ENCODE data around the gene SSC5D. TPM values are rescaled to one million over a fixed set of nuclear protein-coding genes. Genes with fewer than 3 reads are reported as not detected.

Gene SSC5D
- total and polyA plus RNA-seq, 9 of the 15 experiments (the other 6 are each of a cell fraction or from before 2014, with no cell fraction given): 0.04 to 0.71 (median 0.14) TPM; not detected in 2

DNA sequence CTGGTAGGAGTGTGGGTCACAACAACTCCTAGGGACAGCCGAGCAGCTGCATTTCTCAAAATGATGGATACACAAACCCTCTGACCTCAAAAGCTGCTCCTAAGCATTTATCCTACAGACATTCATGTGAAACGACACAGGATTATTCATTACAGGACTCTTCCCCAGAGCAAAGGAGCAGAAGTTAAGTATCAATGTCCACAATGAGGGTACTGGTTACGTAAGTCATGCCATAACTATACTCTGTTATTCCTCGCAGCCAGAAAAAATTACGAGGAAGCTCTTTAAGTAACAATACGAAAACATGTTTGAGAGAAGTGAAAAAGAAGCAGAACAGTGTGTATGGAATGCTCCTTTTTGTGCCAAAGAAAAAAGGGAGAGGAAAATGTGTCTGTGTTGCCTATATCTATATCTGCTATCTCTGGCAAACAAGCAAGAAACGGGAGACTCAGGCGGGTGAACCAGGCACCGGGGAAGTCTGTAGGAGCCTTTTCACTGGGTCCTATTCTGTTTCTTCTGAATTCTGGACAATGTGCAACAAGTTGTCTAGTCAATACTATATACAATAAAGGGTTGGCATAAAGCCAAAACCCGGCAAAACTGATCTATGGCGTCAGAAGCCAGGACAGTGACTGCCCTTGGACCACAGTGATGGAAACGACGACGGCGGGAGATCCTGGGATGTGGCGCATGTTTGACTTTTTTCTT is 28.1 kb upstream of the SSC5D start (continued):
- TF ChIP-seq, protein P1, sequence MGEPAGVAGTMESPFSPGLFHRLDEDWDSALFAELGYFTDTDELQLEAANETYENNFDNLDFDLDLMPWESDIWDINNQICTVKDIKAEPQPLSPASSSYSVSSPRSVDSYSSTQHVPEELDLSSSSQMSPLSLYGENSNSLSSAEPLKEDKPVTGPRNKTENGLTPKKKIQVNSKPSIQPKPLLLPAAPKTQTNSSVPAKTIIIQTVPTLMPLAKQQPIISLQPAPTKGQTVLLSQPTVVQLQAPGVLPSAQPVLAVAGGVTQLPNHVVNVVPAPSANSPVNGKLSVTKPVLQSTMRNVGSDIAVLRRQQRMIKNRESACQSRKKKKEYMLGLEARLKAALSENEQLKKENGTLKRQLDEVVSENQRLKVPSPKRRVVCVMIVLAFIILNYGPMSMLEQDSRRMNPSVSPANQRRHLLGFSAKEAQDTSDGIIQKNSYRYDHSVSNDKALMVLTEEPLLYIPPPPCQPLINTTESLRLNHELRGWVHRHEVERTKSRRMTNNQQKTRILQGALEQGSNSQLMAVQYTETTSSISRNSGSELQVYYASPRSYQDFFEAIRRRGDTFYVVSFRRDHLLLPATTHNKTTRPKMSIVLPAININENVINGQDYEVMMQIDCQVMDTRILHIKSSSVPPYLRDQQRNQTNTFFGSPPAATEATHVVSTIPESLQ (CRISPR knock-in tag; IDR thresholded peaks at IDR 0.05): 0 out of 2 replicates have a peak, but pooled peaks have one; percentile 79
- TF ChIP-seq DMBX1 (CRISPR knock-in tag; IDR thresholded peaks at IDR 0.05; ENCODE audit: borderline replicate concordance) (no peak), CEBPB (tag; IDR thresholded peaks at IDR 0.05) (peak; percentile 62), KLF6 (CRISPR knock-in tag; IDR thresholded peaks at IDR 0.05; ENCODE audit: borderline replicate concordance) (no peak), IFI16 (CRISPR knock-in tag; IDR thresholded peaks at IDR 0.05) (no peak), POLR2G (IDR thresholded peaks at IDR 0.05; ENCODE audit: low read depth, low read length) (no peak), POU5F1 (IDR thresholded peaks at IDR 0.05; ENCODE audit: borderline replicate concordance, low read depth, low read length, partially characterized antibody) (no peak), ARNT (IDR thresholded peaks at IDR 0.05) (no peak), DNMT1 (IDR thresholded peaks at IDR 0.05) (no peak), ERF (CRISPR knock-in tag; IDR thresholded peaks at IDR 0.05) (no peak), E2F3 (CRISPR knock-in tag; IDR thresholded peaks at IDR 0.05) (no peak), ZNF212 (CRISPR knock-in tag; IDR thresholded peaks at IDR 0.05) (no peak), ZKSCAN8 (CRISPR knock-in tag; IDR thresholded peaks at IDR 0.05) (no peak), MYNN (IDR thresholded peaks at IDR 0.05) (no peak), MYNN (CRISPR knock-in tag; IDR thresholded peaks at IDR 0.05) (no peak), ZSCAN29 (IDR thresholded peaks at IDR 0.05) (no peak), C11orf30 (IDR thresholded peaks at IDR 0.05; ENCODE audit: low read depth) (no peak), GABPB2 (CRISPR knock-in tag; conservative IDR thresholded peaks at IDR 0.05) (no peak), DIDO1 (tag; IDR thresholded peaks at IDR 0.05; ENCODE audit: low read depth) (no peak)
- TF ChIP-seq, protein P2, sequence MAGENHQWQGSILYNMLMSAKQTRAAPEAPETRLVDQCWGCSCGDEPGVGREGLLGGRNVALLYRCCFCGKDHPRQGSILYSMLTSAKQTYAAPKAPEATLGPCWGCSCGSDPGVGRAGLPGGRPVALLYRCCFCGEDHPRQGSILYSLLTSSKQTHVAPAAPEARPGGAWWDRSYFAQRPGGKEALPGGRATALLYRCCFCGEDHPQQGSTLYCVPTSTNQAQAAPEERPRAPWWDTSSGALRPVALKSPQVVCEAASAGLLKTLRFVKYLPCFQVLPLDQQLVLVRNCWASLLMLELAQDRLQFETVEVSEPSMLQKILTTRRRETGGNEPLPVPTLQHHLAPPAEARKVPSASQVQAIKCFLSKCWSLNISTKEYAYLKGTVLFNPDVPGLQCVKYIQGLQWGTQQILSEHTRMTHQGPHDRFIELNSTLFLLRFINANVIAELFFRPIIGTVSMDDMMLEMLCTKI (IDR thresholded peaks at IDR 0.05; ENCODE audit: partially characterized antibody): no peak
- TF ChIP-seq, protein P3, sequence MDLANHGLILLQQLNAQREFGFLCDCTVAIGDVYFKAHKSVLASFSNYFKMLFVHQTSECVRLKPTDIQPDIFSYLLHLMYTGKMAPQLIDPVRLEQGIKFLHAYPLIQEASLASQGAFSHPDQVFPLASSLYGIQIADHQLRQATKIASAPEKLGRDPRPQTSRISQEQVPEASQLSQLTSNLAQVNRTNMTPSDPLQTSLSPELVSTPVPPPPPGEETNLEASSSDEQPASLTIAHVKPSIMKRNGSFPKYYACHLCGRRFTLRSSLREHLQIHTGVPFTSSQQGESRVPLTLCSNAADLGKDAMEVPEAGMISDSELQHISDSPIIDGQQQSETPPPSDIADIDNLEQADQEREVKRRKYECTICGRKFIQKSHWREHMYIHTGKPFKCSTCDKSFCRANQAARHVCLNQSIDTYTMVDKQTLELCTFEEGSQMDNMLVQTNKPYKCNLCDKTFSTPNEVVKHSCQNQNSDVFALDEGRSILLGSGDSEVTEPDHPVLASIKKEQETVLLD (IDR thresholded peaks at IDR 0.05): no peak
- TF ChIP-seq, protein P4, sequence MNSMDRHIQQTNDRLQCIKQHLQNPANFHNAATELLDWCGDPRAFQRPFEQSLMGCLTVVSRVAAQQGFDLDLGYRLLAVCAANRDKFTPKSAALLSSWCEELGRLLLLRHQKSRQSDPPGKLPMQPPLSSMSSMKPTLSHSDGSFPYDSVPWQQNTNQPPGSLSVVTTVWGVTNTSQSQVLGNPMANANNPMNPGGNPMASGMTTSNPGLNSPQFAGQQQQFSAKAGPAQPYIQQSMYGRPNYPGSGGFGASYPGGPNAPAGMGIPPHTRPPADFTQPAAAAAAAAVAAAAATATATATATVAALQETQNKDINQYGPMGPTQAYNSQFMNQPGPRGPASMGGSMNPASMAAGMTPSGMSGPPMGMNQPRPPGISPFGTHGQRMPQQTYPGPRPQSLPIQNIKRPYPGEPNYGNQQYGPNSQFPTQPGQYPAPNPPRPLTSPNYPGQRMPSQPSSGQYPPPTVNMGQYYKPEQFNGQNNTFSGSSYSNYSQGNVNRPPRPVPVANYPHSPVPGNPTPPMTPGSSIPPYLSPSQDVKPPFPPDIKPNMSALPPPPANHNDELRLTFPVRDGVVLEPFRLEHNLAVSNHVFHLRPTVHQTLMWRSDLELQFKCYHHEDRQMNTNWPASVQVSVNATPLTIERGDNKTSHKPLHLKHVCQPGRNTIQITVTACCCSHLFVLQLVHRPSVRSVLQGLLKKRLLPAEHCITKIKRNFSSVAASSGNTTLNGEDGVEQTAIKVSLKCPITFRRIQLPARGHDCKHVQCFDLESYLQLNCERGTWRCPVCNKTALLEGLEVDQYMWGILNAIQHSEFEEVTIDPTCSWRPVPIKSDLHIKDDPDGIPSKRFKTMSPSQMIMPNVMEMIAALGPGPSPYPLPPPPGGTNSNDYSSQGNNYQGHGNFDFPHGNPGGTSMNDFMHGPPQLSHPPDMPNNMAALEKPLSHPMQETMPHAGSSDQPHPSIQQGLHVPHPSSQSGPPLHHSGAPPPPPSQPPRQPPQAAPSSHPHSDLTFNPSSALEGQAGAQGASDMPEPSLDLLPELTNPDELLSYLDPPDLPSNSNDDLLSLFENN (IDR thresholded peaks at IDR 0.05; ENCODE audit: low read depth in 2 of 2, low read length in 2 of 2): no peak
